ENCODE measurements around the gene FBXO30. TPM values are rescaled to one million over a fixed set of nuclear protein-coding genes. Genes with fewer than 3 reads are reported as not detected.

FBXO30 gene
- total RNA-seq, 1 experiment from 2014 or later: 12.2 TPM

DNA sequence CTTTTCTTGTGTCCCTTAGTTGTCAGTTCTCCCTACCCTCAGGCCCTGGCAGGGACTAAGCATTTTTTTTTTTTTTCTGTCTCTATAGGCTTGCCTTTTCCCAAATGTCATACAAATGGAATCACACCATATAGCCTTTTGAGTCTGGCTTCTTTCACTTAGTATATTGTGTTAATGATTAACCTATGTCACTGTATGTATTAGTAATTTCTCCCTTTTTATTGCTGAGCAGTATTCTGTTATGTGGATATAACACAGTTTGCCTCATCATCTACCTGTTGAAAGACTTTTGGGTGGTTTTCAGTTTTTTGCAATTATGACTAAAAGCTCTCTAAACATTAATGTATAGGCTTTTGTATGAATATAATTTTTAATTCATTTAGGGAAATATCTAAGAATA is 16.0 kb upstream of the FBXO30 start:
- POLR2A ChIA-PET (ENCODE audit: low non-redundant PET): no interaction called here
- CTCF ChIA-PET: no interaction called here
- BruUV-seq (replicated peaks): no TSS peak
- no peaks in the 10 kb centered on the region for H3K9me3 ChIP-seq (ENCODE audit: low read depth, low read length, poor library complexity, severe bottlenecking)
- peaks cover 7% of the 10 kb centered on the region for H3K4me1 ChIP-seq (ENCODE audit: insufficient read depth, low read length, poor library complexity, severe bottlenecking)
- no peak for TF ChIP-seq EZH2 (IDR thresholded peaks at IDR 0.05; ENCODE audit: borderline replicate concordance, low read depth, low read length, poor library complexity, severe bottlenecking)
- TF ChIP-seq, protein P1, sequence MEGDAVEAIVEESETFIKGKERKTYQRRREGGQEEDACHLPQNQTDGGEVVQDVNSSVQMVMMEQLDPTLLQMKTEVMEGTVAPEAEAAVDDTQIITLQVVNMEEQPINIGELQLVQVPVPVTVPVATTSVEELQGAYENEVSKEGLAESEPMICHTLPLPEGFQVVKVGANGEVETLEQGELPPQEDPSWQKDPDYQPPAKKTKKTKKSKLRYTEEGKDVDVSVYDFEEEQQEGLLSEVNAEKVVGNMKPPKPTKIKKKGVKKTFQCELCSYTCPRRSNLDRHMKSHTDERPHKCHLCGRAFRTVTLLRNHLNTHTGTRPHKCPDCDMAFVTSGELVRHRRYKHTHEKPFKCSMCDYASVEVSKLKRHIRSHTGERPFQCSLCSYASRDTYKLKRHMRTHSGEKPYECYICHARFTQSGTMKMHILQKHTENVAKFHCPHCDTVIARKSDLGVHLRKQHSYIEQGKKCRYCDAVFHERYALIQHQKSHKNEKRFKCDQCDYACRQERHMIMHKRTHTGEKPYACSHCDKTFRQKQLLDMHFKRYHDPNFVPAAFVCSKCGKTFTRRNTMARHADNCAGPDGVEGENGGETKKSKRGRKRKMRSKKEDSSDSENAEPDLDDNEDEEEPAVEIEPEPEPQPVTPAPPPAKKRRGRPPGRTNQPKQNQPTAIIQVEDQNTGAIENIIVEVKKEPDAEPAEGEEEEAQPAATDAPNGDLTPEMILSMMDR (conservative IDR thresholded peaks at IDR 0.05; ENCODE audit: low read depth, low read length): no peak
- no peak for DNase-seq (ENCODE audit: low spot score)
- H3K27me3 ChIP-seq (replicated peaks; ENCODE audit: insufficient read depth, low read depth, low read length, poor library complexity): no peaks in the 10 kb centered on the region
- H3K4me3 ChIP-seq (ENCODE audit: low read depth, low read length, poor library complexity, severe bottlenecking): no peak overlapping the region
- no peak overlapping the region for H3K27ac ChIP-seq (ENCODE audit: low read depth, low read length, poor library complexity, severe bottlenecking)
- intact Hi-C loops (cut with micrococcal nuclease; ENCODE audit: unreplicated experiment): no loop called here
- H3K36me3 ChIP-seq (ENCODE audit: insufficient read depth, low read length, poor library complexity, severe bottlenecking): no peaks in the 10 kb centered on the region

DNA sequence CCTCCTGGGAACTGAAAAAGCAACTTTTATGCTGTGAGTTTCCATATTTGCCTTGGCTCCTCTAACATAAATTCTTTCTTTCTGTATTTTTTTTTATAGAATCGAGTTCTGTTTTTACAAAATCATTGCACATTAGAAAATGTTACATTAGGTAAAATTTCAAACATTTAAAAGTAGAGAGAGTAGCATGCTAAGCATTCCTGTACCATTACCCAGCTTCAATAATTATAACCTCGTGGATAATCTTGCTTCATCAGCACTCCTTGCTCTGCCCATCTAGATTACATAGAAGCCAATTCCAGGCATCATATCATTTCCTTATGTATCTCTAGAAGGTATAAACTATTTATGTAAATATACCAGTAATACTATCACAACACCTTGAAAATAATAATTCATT is 15.4 kb upstream of the FBXO30 start:
- CTCF ChIA-PET: no interaction called here
- H3K9me3 ChIP-seq (ENCODE audit: low read depth, low read length, poor library complexity, severe bottlenecking): no peaks in the 10 kb centered on the region
- H3K36me3 ChIP-seq (ENCODE audit: insufficient read depth, low read length, poor library complexity, severe bottlenecking): no peaks in the 10 kb centered on the region
- no peak overlapping the region for H3K4me3 ChIP-seq (ENCODE audit: low read depth, low read length, poor library complexity, severe bottlenecking)
- intact Hi-C loops (cut with micrococcal nuclease; ENCODE audit: unreplicated experiment): no loop called here
- TF ChIP-seq, protein P1 (conservative IDR thresholded peaks at IDR 0.05; ENCODE audit: low read depth, low read length): no peak
- no peak for TF ChIP-seq EZH2 (IDR thresholded peaks at IDR 0.05; ENCODE audit: borderline replicate concordance, low read depth, low read length, poor library complexity, severe bottlenecking)
- H3K27ac ChIP-seq (ENCODE audit: low read depth, low read length, poor library complexity, severe bottlenecking): no peak overlapping the region
- BruUV-seq (replicated peaks): no TSS peak
- H3K4me1 ChIP-seq (ENCODE audit: insufficient read depth, low read length, poor library complexity, severe bottlenecking): peaks cover 1% of the 10 kb centered on the region
- H3K27me3 ChIP-seq (replicated peaks; ENCODE audit: insufficient read depth, low read depth, low read length, poor library complexity): no peaks in the 10 kb centered on the region
- POLR2A ChIA-PET (ENCODE audit: low non-redundant PET): no interaction called here
- no peak for DNase-seq (ENCODE audit: low spot score)

DNA sequence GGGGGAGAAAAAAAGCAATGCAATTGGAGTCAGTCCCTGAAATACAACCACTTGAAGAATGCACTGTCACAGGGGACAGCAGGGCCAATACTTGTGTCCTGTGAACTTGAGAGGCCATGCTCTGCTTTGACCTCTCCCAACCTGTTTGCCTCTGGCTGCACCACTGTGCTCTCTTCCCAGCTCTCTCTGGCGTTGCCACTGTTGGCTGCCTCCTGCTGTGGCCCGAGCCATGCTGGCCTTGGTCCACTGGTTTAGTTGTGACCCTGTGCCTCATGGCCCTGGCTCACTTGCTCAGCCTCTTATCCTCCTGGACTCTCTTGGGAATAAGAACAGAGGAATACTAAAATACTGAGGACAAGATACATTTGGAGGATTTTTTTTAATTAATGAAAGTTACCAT is 14.5 kb upstream of the FBXO30 start:
- no peak overlapping the region for H3K4me3 ChIP-seq (ENCODE audit: low read depth, low read length, poor library complexity, severe bottlenecking)
- BruUV-seq (replicated peaks): no TSS peak
- intact Hi-C loops (cut with micrococcal nuclease; ENCODE audit: unreplicated experiment): no loop called here
- ChIA-PET POLR2A (ENCODE audit: low non-redundant PET) (no interaction called here), CTCF (no interaction called here)
- H3K27me3 ChIP-seq (replicated peaks; ENCODE audit: insufficient read depth, low read depth, low read length, poor library complexity): no peaks in the 10 kb centered on the region
- H3K4me1 ChIP-seq (ENCODE audit: insufficient read depth, low read length, poor library complexity, severe bottlenecking): no peaks in the 10 kb centered on the region
- no peaks in the 10 kb centered on the region for H3K9me3 ChIP-seq (ENCODE audit: low read depth, low read length, poor library complexity, severe bottlenecking)
- DNase-seq (ENCODE audit: low spot score): no peak
- no peaks in the 10 kb centered on the region for H3K36me3 ChIP-seq (ENCODE audit: insufficient read depth, low read length, poor library complexity, severe bottlenecking)
- TF ChIP-seq, protein P1 (conservative IDR thresholded peaks at IDR 0.05; ENCODE audit: low read depth, low read length): no peak
- no peak for TF ChIP-seq EZH2 (IDR thresholded peaks at IDR 0.05; ENCODE audit: borderline replicate concordance, low read depth, low read length, poor library complexity, severe bottlenecking)
- H3K27ac ChIP-seq (ENCODE audit: low read depth, low read length, poor library complexity, severe bottlenecking): no peak overlapping the region

Measured in A673 (cell line).